A673 (cell line): ENCODE results near the gene ATF3. TPM values are rescaled to one million over a fixed set of nuclear protein-coding genes. Genes with fewer than 3 reads are reported as not detected.

Source experiments
- Bru-seq: library from RNA; stranded (reverse); fragments of 400-500 nt; gene quantifications from one replicate; lab custom pipeline; 2021; lab: Mats Ljungman, UMichigan
- BruChase-seq, 2 experiments: library from RNA; stranded (reverse); fragments of 400-500 nt; gene quantifications; one replicate each; lab custom pipeline; 2021; lab: Mats Ljungman, UMichigan
- BruUV-seq: library from RNA; stranded (reverse); fragments of 400-500 nt; replicated peaks from 2 replicates; lab custom pipeline; 2021; lab: Mats Ljungman, UMichigan
- CTCF ChIA-PET: fragments of 300-600 bp; sonication (Branson Sonifier 250); formaldehyde crosslinking; loops from one replicate; lab custom pipeline; 2022; ENCODE audit warnings: antibody characterized with exemption; lab: Charles Lee
- POLR2A ChIA-PET: fragments of 300-600 bp; sonication (Branson Sonifier 250); formaldehyde crosslinking; loops from one replicate; lab custom pipeline; 2022; ENCODE audit warnings: antibody characterized with exemption; ENCODE audit not compliant: low non-redundant PET; lab: Charles Lee
- DNase-seq: peaks from one replicate; pipeline ENCODE4 v3.0.0-alpha.2; 2015; ENCODE audit warnings: low spot score
- H3K27ac ChIP-seq: fragments of 200-600 bp; sonication (generic); 2 replicates; pipeline ENCODE4 v1.5.1; 2016; ENCODE audit warnings: mixed run types, low read depth, mild to moderate bottlenecking, mixed read lengths, antibody characterized with exemption, low read length; ENCODE audit not compliant: poor library complexity, severe bottlenecking
- H3K27me3 ChIP-seq: fragments of 200-600 bp; sonication (generic); replicated peaks from 2 replicates; pipeline ENCODE4 v1.6.1; 2017; ENCODE audit warnings: mixed run types, low read depth, mild to moderate bottlenecking, mixed read lengths, antibody characterized with exemption, low read length; ENCODE audit not compliant: insufficient read depth, poor library complexity
- H3K36me3 ChIP-seq: fragments of 200-600 bp; sonication (generic); 2 replicates; pipeline ENCODE4 v1.6.1; 2016; ENCODE audit warnings: mixed run types, mild to moderate bottlenecking, mixed read lengths, antibody characterized with exemption, low read length; ENCODE audit not compliant: insufficient read depth, poor library complexity, severe bottlenecking
- H3K4me1 ChIP-seq: fragments of 200-600 bp; sonication (generic); 2 replicates; pipeline ENCODE4 v1.6.1; 2017; ENCODE audit warnings: mixed run types, mild to moderate bottlenecking, mixed read lengths, antibody characterized with exemption, low read length; ENCODE audit not compliant: insufficient read depth, poor library complexity, severe bottlenecking
- H3K4me3 ChIP-seq: fragments of 200-600 bp; sonication (generic); 2 replicates; pipeline ENCODE4 v1.5.1; 2016; ENCODE audit warnings: low read depth, mixed run types, mild to moderate bottlenecking, mixed read lengths, low read length; ENCODE audit not compliant: poor library complexity, severe bottlenecking
- H3K9me3 ChIP-seq: fragments of 200-600 bp; sonication (generic); 2 replicates; pipeline ENCODE4 v1.6.1; 2016; ENCODE audit warnings: mixed run types, low read depth, mild to moderate bottlenecking, mixed read lengths, antibody characterized with exemption, low read length; ENCODE audit not compliant: poor library complexity, severe bottlenecking
- CTCF ChIP-seq: fragments of 300-800, 200-600 bp; sonication (generic); conservative IDR thresholded peaks from 2 replicates; pipeline ENCODE4 v1.5.1; 2017; ENCODE audit warnings: low read depth, mild to moderate bottlenecking, antibody characterized with exemption, low read length, moderate library complexity, mixed read lengths
- EZH2 ChIP-seq: fragments of 200-600 bp; sonication (generic); IDR thresholded peaks from 2 replicates; pipeline ENCODE4 v1.6.1; 2017; ENCODE audit warnings: borderline replicate concordance, low read depth, mild to moderate bottlenecking, mixed read lengths, antibody characterized with exemption, low read length; ENCODE audit not compliant: poor library complexity, severe bottlenecking
- intact Hi-C: fragments of 100-400 bp; cut with micrococcal nuclease; formaldehyde crosslinking; loops from one replicate; pipeline ENCODE4 v1.10.0; 2022; ENCODE audit not compliant: unreplicated experiment
- long read RNA-seq: library from polyadenylated mRNA; stranded (forward); transcript quantifications from one replicate; pipeline ENCODE4 v2.0.0, GENCODE V29; 2022
- total RNA-seq: library from RNA; stranded (reverse); gene quantifications from 2 replicates; pipeline ENCODE4 v1.2.3, GENCODE V29; 2021

ATF3 gene, protein sequence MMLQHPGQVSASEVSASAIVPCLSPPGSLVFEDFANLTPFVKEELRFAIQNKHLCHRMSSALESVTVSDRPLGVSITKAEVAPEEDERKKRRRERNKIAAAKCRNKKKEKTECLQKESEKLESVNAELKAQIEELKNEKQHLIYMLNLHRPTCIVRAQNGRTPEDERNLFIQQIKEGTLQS
- total RNA-seq (12.6 and 16.0 TPM in 2 replicates), Bru-seq, nascent RNA (percentile 45 among the genes with signal in this experiment), BruChase-seq, experiment 1, labeled RNA remaining after a 2-hour chase (percentile 40 among the genes with signal in this experiment), BruChase-seq, experiment 2, labeled RNA remaining after a 6-hour chase (percentile 31 among the genes with signal in this experiment)
- long read RNA-seq, partial matches to known transcripts = 0 of 2 reads
- long read RNA-seq, other reads (novel, unspliced or antisense) = 1 of 2 reads

DNA sequence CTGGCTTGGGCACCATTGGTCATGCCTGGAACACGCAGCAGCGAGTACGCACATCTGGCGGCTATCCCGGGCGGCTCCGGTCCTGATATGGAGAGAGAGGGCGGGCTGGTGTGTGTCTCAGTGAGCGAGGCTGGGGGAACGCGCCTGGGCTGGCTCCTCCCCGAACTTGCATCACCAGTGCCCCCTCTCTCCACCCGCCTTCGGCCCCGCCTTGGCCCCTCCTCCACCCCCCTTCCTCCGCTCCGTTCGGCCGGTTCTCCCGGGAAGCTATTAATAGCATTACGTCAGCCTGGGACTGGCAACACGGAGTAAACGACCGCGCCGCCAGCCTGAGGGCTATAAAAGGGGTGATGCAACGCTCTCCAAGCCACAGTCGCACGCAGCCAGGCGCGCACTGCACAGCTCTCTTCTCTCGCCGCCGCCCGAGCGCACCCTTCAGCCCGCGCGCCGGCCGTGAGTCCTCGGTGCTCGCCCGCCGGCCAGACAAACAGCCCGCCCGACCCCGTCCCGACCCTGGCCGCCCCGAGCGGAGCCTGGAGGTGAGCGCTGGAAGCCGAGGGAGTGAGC lies at the start of gene ATF3:
TSS of gene ATF3 (plus strand) at position 370 of the 567 bp plus-strand sequence. CDS start 6,261 bp downstream, outside the sequence.
- intact Hi-C loops = loop anchor here (2.0 to 5.0 kb wide), 3 partner anchors 50 to 184 kb away; partner anchors contain the start of genes NSL1 and TATDN3
- TF ChIP-seq CTCF (no peak), EZH2 (no peak)
- H3K9me3 ChIP-seq = no peaks in the 10 kb centered on the region
- peak within 1 kb of the TSS; percentile 86 for H3K27ac ChIP-seq
- peaks cover 47% of the 10 kb centered on the region for H3K27me3 ChIP-seq
- BruUV-seq = no TSS peak
- CTCF ChIA-PET = interaction anchor here (0.6 to 0.9 kb wide), 5 partner anchors 15 to 113 kb away, joined by 3 to 8 read pairs (median 3); no protein-coding TSS in a partner anchor
- H3K36me3 ChIP-seq = no peaks in the 10 kb centered on the region
- POLR2A ChIA-PET = interaction anchor here (0.5 to 1.0 kb wide), 19 partner anchors 10 to 1850 kb away, joined by 3 to 23 read pairs (median 7); no protein-coding TSS in a partner anchor
- peaks cover 62% of the 10 kb centered on the region for H3K4me1 ChIP-seq
- peak within 1 kb of the TSS; percentile 75 for H3K4me3 ChIP-seq
- DNase-seq = peak; percentile 99

GRCh38 chr1:212559929-212560328 lies 48.6 kb upstream of the ATF3 start:
- no peak for DNase-seq
- Histone ChIP-seq H3K27me3 (no peaks in the 10 kb centered on the region), H3K27ac (no peak overlapping the region), H3K4me3 (no peak overlapping the region), H3K4me1 (peaks cover 11% of the 10 kb centered on the region), H3K36me3 (no peaks in the 10 kb centered on the region), H3K9me3 (no peaks in the 10 kb centered on the region)
- TF ChIP-seq CTCF (no peak), EZH2 (no peak)
- ChIA-PET POLR2A (no interaction called here), CTCF (no interaction called here)
- intact Hi-C loops = loop anchor here (2.0 kb wide), 1 partner anchor 49 kb away; the partner anchor contains the start of gene ATF3
- no TSS peak for BruUV-seq

DNA sequence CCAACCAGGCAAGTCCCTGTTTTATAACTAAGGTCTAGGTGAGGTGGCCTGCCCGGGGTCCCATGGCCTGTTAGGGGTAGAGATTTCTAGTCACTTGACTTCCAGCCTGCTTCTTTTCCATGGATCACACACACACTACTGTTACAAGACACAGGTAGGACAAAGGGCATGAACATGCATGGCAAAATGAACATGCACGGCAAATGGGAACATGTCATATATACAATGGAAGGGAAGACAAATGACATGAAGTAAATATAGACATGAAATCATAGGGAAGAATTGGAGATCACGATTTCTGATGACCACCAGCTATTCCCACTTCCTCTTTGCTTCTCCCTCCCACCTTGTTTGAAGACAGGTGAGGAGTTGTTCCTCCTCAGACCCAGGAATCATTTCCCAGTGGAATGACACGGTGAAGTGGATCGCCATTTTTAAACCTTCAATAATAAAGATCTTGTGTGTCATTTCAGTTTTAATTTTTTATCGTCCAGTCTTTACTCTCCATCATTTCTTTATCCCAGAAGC lies 47.6 kb upstream of the ATF3 start:
- peaks cover 11% of the 10 kb centered on the region for H3K4me1 ChIP-seq
- no peak overlapping the region for H3K27ac ChIP-seq
- intact Hi-C loops = no loop called here
- no peaks in the 10 kb centered on the region for H3K9me3 ChIP-seq
- H3K36me3 ChIP-seq = no peaks in the 10 kb centered on the region
- H3K4me3 ChIP-seq = no peak overlapping the region
- ChIA-PET POLR2A (no interaction called here), CTCF (no interaction called here)
- H3K27me3 ChIP-seq = no peaks in the 10 kb centered on the region
- BruUV-seq = no TSS peak
- TF ChIP-seq EZH2 (no peak), CTCF (no peak)
- no peak for DNase-seq
